GM18951 (cell line): ENCODE data around the gene TSC22D3.
"Not testable (repeated sequence)": the region's sequence is repeated elsewhere in the genome, so short reads cannot be mapped to it uniquely, and the experiment has no call there.

Source experiments
- POLR2A ChIP-seq: IDR thresholded peaks from 4 replicates; pipeline ENCODE4 v1.6.1; 2011; ENCODE audit warnings: mild to moderate bottlenecking; ENCODE audit not compliant: insufficient read length, insufficient read depth; ENCODE audit errors: extremely low read depth
- in situ Hi-C: fragments of 300-500 bp; cut with MboI; formaldehyde crosslinking; loops from one replicate; pipeline ENCODE4 v1.12.0; 2022; ENCODE audit warnings: low sequenced_read_pairs, mixed read lengths, inconsistent platforms; ENCODE audit not compliant: unreplicated experiment

Gene TSC22D3

DNA sequence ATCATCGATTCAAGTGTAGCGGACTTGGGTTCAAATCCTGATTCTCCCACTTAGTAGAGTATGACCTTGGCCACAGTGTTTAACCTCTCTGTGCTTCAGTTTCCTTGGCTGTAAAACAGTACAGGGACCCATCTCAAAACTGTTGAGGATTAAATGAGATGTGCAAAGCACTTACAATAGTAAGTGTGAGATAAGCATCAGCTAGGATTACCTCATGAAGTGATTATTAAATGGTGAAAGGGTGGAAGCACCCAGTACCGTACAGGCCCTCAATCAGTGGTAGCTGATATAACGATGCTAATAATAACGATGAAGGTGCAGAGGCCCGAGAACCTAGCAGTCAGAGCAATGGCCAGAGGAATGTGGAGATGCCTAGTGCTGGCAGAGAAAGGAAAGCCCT, 102.2 kb downstream of the TSC22D3 start:
- in situ Hi-C loops, result loop anchor here (10.0 kb wide), 1 partner anchor 51 kb away; no protein-coding TSS in a partner anchor
- TF ChIP-seq POLR2A, result no peak

DNA sequence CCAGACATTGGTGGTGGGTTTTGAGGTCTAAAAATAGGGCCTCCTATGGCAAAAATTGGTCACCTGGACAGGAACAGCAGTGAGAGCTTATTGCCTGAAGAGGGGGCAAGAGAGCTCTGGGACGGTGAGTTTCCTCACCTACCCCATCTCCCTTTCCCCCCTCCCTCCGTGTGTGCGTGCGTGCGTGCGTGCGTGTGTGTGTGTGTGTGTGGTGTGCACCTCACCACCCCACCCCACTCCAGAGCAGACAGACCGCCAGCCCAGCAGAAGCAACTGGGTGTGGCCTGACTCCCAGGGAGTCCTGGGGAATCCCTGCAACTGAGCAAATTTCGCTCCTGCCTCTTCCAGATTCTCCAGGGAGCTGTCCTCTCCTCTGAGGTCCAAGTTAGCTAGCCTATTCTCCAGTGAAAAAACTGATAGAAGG, 102.6 kb downstream of the TSC22D3 start:
- no peak for TF ChIP-seq POLR2A
- in situ Hi-C loops, result loop anchor here (10.0 kb wide), 1 partner anchor 52 kb away; no protein-coding TSS in a partner anchor

DNA sequence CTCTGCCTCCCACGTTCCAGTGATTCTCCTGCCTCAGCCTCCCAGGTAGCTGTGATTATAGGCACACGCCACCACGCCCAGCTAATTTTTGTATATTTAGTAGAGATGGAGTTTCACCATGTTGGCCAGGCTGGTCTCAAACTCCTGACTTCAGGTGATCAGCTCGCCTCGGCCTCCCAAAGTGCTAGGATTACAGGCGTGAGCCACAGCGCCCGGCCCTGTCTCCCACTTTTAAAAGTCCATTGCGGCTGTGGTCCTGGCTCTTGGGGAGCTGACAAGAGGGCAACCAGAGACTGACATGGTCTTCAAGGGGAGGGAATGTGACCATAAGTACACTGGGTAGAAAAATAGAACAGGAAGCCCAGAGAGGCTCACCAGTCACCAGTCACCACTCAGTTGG, 104.3 kb downstream of the TSC22D3 start:
- in situ Hi-C loops, result loop anchor here (10.0 kb wide), 1 partner anchor 54 kb away; no protein-coding TSS in a partner anchor

DNA sequence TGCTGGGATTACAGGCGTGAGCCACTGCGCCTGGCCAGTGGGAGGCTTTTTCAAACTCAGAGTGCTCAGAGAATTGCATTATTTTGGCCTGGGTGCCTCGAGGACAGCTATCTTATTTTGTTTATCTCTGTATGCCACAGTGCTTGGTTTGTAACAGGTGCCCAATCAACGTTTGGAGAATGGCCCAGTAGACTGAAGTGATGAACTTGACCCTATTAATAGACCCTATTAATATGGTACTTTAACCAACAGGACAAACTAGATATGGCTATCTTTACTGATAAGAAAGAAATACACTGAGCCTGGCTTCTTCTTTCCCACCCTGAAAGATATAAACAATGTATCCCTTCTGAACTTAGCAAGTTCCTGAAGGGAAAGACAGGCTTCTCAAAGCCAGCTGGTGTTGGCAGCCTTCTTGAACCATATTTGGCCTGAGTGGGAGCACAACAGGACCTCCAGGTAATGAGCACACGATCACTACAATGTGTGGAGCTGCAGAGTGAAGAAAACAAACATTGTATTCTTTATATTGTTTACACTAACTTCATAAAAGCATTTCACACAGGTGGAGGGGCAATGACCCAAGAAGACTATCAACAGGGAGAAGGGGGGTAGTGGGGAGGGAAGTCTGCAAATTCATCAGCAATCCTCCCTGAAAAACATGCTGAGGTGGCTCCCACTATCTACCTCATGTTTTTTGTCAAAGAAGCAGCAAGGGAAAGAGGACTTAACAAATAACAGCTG, 105.5 kb downstream of the TSC22D3 start:
- in situ Hi-C loops, result loop anchor here (10.0 kb wide), 1 partner anchor 55 kb away; no protein-coding TSS in a partner anchor
- TF ChIP-seq POLR2A, result no peak

DNA sequence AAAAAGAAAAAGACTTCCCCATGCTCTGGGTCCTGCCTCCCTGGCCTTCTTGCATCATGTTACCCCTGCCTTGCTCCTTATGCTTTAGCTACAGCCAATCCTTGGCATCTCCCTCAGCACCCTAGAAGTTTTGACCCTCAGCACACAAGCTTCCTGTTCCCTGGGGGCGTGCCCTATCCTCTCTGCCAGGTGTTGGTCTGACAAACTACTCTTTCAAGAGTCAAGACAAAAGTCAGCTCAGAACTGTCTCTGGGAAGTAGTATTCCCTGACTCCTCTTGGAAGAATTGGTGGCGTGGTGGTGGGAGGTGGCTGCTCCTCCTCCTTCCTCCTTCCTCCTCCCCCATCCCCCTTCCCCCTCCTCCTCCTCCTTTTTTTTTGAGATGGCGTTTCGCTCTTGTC, 106.3 kb downstream of the TSC22D3 start:
- in situ Hi-C loops, result no loop called here
- TF ChIP-seq POLR2A, result no peak

DNA sequence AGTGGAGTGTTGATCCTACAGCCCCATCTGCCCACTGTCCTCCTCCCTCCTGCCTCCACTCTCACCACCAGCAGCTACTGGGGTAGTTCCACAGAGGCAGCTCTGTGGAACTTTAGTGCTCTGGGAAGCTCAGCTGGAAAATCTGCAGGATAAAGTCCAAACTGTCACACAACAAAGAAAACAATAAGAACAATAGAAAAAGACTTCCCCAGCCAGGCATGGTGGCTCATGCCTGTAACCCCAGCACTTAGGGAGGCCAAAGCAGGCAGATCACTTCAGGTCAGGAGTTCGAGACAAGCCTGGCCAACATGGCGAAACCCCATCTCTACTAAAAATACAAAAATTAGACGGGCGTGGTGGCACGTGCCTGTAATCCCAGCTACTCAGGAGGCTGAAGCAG, 106.9 kb downstream of the TSC22D3 start:
- in situ Hi-C loops, result not testable (repeated sequence)

DNA sequence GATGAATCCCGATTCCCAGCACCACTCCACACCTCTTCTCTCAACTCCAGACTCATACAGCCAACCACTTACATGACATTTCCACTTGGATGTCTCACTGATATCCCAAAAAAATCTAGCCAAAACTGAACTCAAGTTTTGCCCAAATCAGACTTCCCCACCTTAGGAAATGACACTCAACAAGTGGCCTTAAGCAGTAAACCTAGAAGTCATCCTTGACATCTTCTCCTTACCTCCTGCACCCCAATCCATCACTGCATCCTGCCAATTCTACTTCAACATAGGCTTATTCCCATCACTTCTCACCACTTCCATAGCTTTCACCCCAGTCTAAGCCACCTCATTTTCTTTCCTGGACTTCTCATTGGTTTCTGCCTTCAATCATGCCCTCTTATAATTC, 108.2 kb downstream of the TSC22D3 start:
- in situ Hi-C loops, result no loop called here
- TF ChIP-seq POLR2A, result no peak

DNA sequence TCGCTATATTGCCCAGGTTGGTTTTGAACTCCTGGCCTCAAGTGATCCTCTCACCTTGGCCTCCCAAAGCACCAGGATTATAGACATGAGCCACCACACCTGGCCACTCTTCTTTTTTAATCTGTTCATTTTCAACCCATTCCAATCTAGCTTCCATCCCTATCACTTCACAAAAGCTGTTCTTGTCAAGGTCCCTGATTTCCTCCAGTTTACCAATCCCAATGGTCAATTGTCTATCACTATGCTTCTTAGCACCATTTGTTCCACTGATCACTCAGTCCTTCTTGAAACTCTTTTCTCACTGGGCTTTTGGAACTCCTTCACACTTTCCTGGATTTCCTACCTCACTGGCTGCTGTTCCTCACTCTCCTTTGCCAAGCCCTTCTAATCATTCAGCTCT, 108.7 kb downstream of the TSC22D3 start:
- in situ Hi-C loops, result no loop called here
- no peak for TF ChIP-seq POLR2A
